Measurements from ENCODE around the gene SEMA3B. TPM values are rescaled to one million over a fixed set of nuclear protein-coding genes. Genes with fewer than 3 reads are reported as not detected.
A peak's percentile ranks its signal among the peaks of the same experiment; 100 is the strongest.

Gene SEMA3B
- total and polyA plus RNA-seq, 9 of the 15 experiments (the other 6 are each of a cell fraction or from before 2014, with no cell fraction given), result 0.03 to 1.8 (median 0.55) TPM; not detected in 1

GRCh38 chr3:50298836-50299637 is 30.1 kb downstream of the SEMA3B start, which contains the start of the genes HYAL3 and NAA80:
TSS of gene HYAL3 (minus strand) at chr3:50299405. CDS start at chr3:50295602, 3,803 bp downstream.
TSS of gene NAA80 (minus strand) at chr3:50299405. CDS start at chr3:50297463, 1,942 bp downstream.
- H3K79me2 ChIP-seq (ENCODE audit: control insufficient read depth, insufficient read depth, low read length), result peaks cover 49% of the 10 kb centered on the region
- H3K4me3 ChIP-seq, result peak within 1 kb of the TSS; percentile 83
- ChIA-PET CTCF (ENCODE audit: low intra/inter-chr PET ratio) (interaction anchor here (0.6 to 0.7 kb wide), 2 partner anchors 72 to 369 kb away, joined by 3 to 9 read pairs; no protein-coding TSS in a partner anchor), POLR2A (interaction anchor here (0.6 to 1.5 kb wide), 9 partner anchors 11 to 51 kb away, joined by 3 to 8 read pairs (median 3); partner anchors contain the start of gene TUSC2)
- FAIRE-seq (peak; percentile 99), ATAC-seq (peak; percentile 85), DNase-seq (ENCODE audit: extremely low read depth in 1 of 4, low spot score in 3 of 4) (peak; percentile 89 to 97 (median 93))
- peak within 1 kb of the TSS; percentile 92 for H2AFZ ChIP-seq (ENCODE audit: low read depth, low read length)
- no peaks in the 10 kb centered on the region for H4K20me1 ChIP-seq (replicated peaks; ENCODE audit: control insufficient read depth, insufficient read depth, low read length)
- no peaks in the 10 kb centered on the region for H3K9me3 ChIP-seq (replicated peaks; ENCODE audit: control insufficient read depth, insufficient read depth, low read depth, low read length)
- BruUV-seq (replicated peaks), result no TSS peak
- in situ Hi-C loops (cut with MboI), result no loop called here
- H3K4me1 ChIP-seq (replicated peaks in 1 of 2; ENCODE audit: control insufficient read depth in 2 of 2, insufficient read depth in 2 of 2, low read length in 2 of 2), result peaks cover 22 to 72% of the 10 kb centered on the region in 2 experiments; a peak in 4 of 5 replicates
- intact Hi-C loops (cut with micrococcal nuclease), result loop anchor here (2.0 kb wide), 1 partner anchor 30 kb away; the partner anchor contains the start of gene TUSC2
- H3K9ac ChIP-seq (ENCODE audit: insufficient read depth in 1 of 2, low read depth in 2 of 2, low read length in 2 of 2), result peak within 1 kb of the TSS; percentile 94 to 97
- peaks cover 19% of the 10 kb centered on the region; the same call in 2 of the 3 replicates for H3K36me3 ChIP-seq (ENCODE audit: control insufficient read depth, insufficient read depth, low read length)
- no peaks in the 10 kb centered on the region for H3K27me3 ChIP-seq (ENCODE audit: control insufficient read depth in 2 of 2, insufficient read depth in 2 of 2, low read length in 2 of 2)
- peak within 1 kb of the TSS; percentile 94 for H3K4me2 ChIP-seq (ENCODE audit: insufficient read depth, low read length)
- H3K27ac ChIP-seq (ENCODE audit: extremely low read depth, low read depth, low read length), result peak within 1 kb of the TSS; percentile 99
- no peaks in the 10 kb centered on the region for H3K9me1 ChIP-seq (ENCODE audit: control insufficient read depth, insufficient read depth, low read length)
- whole genome bisulfite sequencing (ENCODE audit: insufficient coverage, low coverage, missing lambda C conversion rate), result 0% methylated on average over 32 of the region's 61 CpGs
- no peak for TF ChIP-seq SNIP1 (IDR thresholded peaks at IDR 0.05; ENCODE audit: low read depth)
- no peak for TF ChIP-seq PTRF (tag; IDR thresholded peaks at IDR 0.05)
- no peak for TF ChIP-seq ZZZ3 (IDR thresholded peaks at IDR 0.05)
- no peak for TF ChIP-seq ZNF12 (CRISPR knock-in tag; IDR thresholded peaks at IDR 0.05)
- TF ChIP-seq BCOR (IDR thresholded peaks at IDR 0.05), result 0 out of 2 replicates have a peak, but pooled peaks have one; percentile 45
- TF ChIP-seq HSF4 (CRISPR knock-in tag; IDR thresholded peaks at IDR 0.05; ENCODE audit: borderline replicate concordance), result no peak
- TF ChIP-seq XRCC5 (IDR thresholded peaks at IDR 0.05; ENCODE audit: low read depth, low read length), result peak; percentile 89
- no peak for TF ChIP-seq ZC3H4 (CRISPR knock-in tag; IDR thresholded peaks at IDR 0.05; ENCODE audit: borderline replicate concordance)
- no peak for TF ChIP-seq NFATC3 (IDR thresholded peaks at IDR 0.05)
- TF ChIP-seq TAF9B (IDR thresholded peaks at IDR 0.05; ENCODE audit: partially characterized antibody), result peak; percentile 18
- no peak for TF ChIP-seq NONO (IDR thresholded peaks at IDR 0.05; ENCODE audit: low read depth in 2 of 2, low read length in 1 of 2)
- TF ChIP-seq SPI1 (IDR thresholded peaks at IDR 0.05; ENCODE audit: borderline replicate concordance, low read depth, low read length), result 0 out of 2 replicates have a peak, but pooled peaks have one; percentile 13
- no peak for TF ChIP-seq TAL1 (IDR thresholded peaks at IDR 0.05)
- peak; percentile 58 for TF ChIP-seq HMGN3 (IDR thresholded peaks at IDR 0.05; ENCODE audit: borderline replicate concordance, extremely low read depth, insufficient read length, low read depth, low read length)
- no peak for TF ChIP-seq MAFG (tag; conservative IDR thresholded peaks at IDR 0.05)
- no peak for TF ChIP-seq KDM2B (CRISPR knock-in tag; IDR thresholded peaks at IDR 0.05)
- TF ChIP-seq SP2 (IDR thresholded peaks at IDR 0.05; ENCODE audit: extremely low read depth, low read depth, low read length, poor library complexity, severe bottlenecking), result peak; percentile 19
- TF ChIP-seq PPARD (CRISPR knock-in tag; IDR thresholded peaks at IDR 0.05), result no peak
- TF ChIP-seq STAT5B (CRISPR knock-in tag; IDR thresholded peaks at IDR 0.05), result no peak
- no peak for TF ChIP-seq ID3 (CRISPR knock-in tag; IDR thresholded peaks at IDR 0.05)
- no peak; the same call in 1 of the 2 replicates for TF ChIP-seq ID3 (tag; IDR thresholded peaks at IDR 0.05)
- no peak for TF ChIP-seq TFE3 (CRISPR knock-in tag; IDR thresholded peaks at IDR 0.05)
